OCI-M2 (cell line): Measurements from ENCODE around the gene HPCAL1.

ENCODE experiments used
- DNase-seq: peaks from one replicate; lab custom pipeline; 2025; ENCODE audit not compliant: unreplicated experiment; lab: John Stamatoyannopoulos, UW

The HPCAL1 gene

DNA sequence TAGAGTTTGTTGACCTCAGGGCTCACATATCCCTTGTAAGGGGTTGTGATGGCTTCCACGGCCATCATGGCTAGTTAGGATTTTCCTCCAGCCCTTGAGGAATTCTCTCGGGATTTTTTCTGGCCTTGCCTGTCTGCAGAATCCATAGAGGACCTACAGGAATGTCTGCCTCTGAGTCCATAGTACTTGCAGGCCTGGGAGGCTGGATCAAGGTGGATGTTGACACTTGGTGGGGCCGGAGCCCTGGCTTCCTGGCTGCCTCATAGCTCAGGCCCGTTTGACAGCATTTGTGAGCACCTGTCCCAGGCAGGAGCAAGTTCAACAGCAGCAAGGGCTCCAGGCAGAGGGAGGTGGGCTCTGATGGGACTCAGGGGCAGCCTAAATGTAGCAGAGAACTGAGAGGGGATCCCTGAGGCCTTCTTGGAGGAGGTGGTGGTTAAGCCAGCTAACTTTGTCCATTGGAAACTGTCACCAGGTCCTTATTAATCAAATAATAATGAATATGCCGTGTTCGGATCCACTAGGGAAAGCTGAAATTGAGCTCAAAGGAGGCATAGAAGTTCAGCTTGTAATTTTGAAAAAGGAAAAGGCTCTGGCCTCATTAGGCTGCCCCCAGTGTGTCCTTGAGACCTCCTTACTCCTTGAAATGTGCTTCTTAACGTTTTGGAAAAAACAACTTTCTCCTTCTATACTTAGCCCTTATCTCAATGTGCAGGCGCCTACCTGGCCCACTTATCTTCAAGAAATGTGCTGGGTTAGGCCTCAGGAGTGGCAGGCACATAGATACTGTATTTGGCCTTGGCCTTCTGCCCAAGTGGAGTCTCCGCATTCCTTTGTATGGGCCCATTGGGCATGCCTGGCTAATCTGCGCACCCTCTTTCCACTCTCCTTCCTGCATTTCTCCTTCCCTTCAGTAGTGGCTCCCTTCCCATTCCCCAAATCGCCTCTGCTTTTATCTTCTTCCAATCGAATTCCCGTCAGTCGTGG, 66.9 kb downstream of the HPCAL1 start:
- DNase-seq = no peak

DNA sequence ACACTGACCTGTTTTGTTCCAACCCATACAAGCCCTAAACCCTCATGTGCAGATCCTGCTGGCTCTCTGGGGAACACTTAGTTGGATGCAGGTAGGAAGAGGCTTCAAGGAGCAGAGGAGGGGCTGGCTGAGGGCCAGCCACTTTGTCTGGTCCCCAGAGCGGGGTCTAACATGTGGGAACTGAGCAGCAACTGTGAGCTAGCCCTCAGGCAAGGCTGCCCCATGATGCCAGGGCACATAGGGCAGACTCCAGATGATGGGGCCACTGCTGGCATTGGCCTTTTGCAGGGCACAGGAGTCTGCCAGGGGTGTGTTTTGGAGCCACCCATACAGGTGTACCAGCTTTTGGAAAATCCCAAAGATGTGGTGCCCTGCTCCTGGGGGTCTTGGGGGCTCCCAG, 67.7 kb downstream of the HPCAL1 start:
- no peak for DNase-seq

DNA sequence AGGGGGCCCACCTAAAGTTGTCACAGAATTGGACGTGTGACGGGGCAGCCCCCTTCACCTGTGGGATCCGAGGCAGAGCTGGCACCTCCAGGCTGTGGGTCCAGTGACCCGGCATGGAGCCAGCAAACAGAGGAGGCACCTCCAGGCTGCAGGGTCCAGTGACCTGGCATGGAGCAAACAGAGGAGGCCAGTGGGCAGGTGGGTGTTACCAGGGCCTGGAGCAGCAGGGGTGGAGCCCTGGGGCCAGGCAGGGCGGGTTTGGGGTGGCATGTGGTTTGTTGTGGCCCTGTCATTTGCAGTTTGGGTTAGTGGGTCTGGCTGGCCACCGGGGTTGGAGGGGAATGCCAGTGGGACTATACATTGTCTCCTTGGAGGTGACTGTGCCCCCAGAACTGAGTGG, 68.2 kb downstream of the HPCAL1 start:
- no peak for DNase-seq

DNA sequence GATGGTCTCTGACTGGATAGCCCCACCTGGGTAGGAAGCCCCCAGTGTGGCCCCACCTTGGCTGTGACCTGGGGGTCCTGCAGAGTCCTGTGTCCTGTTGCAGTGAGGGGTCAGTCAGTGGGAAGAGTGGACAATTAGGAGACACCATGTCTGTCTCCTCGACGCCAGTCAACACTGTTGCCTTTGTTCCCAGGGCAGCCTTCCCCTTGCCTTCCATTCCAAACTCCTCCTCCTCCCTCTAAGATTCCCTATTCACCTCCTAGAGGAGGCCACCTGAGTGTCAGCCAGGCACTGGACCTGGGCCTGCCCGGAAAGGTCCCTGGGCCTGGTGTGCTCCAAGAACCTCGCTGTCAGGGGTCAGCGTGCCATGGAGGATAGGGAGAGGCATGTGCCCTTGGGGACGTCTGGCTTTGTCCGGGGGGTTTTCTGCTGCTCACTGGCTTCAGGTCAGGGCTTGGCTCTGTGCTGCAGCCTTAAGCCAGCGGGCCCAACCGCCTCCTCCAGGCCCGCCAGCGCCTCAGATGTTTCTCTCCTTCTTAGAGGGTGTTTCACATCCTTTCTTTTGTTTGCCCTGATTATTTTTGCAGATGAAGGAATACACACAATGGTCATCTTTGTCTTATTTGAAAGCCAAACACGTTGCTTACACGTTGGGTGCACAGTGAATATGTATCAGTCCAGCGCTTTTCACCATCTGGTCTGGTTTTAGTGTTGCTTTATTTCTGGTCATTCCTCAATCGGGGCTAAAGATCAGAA, 68.9 kb downstream of the HPCAL1 start:
- DNase-seq = no peak

DNA sequence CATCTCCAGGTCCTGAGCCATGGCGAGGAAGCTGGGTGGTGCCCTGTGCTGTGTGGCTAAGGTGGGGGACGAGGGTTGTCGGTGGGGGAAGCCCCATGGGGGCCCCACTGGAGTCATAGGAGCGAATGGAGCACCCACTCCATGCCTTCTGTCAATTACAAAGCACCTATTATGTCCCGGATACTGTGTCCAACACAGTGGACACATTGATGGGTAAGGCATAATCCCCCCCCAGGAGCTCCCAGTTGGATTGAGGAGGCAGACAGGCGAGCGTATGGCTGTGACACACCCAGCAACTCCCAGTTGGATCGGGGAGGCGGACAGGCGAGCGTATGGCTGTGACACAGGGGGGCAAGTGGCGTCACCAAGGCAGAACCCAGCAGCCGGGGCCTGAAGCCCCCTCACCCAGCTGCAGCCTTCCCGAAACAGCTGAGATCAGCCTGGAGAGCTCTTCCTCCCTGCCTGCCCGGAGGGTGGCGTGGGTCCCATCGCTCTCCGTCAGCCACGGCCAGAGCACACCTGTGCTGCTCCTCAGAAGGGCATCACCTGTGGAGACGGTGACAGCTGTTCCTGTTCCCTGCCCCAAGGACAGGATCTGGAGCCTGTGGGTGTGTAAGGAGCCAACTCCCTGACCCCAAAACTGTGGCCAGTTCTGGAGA, 69.6 kb downstream of the HPCAL1 start:
- no peak for DNase-seq

DNA sequence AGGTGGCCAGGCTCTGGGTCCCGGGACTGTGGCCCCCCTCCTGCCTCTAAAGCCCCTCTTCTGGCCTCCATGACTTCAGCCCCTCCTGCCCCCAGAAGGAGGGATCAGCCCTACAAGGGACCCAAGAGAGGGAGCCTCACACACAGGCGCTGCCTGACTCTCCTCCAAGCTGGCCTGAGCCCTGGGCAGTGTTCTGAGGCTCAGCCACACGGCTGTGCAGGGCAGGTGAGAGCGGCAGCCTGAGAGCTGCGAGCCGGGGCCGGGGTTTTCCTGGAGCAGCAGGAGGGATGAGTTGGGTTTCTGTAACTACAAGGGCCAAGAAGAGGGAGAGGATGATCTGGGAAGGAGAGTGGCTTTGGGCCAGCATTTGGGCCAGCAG, 70.1 kb downstream of the HPCAL1 start:
- no peak for DNase-seq

DNA sequence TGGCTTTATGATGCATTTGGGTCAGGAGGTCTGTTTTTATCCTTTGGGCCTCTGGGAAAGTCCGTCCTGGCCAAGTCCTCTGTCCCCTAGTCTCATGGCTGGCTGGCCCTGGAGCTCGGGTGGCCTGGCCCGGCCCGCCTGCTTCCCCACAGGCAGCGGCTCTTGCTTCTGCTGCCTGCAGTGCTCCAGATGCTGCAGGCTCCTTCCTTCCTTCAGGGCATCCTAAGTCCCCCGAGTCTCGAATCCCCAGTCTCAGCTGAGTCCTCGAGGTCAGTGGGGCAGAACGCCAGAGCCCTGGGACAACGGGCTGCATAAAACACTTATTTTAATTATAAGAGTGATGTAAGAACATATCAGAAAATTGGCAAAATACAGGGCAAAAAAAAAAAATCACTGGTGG, 71.2 kb downstream of the HPCAL1 start:
- no peak for DNase-seq

DNA sequence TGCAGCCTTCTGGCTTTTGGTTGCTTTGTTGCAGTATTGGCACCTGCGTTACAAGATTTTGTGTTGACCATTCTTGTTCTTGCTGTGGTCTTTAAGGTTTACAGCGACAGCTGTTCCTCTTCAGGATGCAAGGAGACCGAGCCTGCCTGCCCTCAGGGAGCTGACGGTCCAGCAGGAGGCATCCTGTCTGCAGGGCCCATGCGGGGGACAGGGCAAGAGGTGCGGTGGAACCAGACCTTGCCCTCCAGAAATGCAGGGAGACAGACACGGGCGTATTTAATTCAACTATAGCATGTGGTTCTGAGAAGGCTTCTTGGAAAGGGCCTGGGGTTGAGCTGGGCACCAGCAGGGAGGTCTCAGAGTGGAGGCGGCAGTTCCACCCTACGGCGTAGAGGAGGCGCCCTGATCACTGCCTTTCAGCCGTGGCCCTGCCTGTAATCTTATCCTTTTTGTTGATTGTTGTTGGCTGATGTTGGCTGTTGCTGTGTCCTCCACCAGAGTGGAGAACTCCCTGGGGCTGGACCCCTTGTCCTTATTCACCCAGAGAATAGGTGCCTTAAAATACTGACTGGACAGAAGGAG, 71.7 kb downstream of the HPCAL1 start:
- DNase-seq = no peak

DNA sequence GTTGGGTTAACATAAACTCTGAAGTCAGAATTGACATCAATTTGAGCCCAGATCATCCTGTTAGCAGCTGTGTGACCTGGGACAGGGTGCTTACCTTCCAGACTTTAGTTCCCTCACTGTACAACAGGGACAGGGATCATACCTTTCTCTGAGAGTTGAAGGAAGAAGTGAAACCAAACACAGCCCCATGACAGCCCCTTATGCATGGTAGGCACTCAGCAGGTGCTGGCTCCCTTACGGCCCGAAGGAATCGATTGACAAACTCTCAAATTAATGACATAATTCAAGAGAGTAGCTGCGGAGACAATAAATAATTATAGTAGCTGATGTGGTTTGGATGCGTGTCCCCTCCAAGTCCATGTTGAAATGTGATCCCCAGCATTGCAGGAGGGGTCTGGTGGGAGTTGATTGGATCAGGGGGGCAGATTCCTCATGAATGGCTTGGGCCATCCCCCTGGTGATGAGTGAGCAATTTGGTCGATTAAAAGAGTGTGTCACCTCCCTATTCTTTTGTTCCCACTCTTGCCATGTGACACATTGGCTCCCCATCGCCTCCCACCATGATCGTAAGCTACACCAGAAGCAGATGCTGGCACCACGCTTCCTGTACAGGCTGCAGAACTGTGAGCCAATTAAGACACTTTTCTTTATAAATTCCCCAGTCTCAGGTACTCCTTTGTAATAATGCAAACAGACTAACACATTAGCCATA, 73.0 kb downstream of the HPCAL1 start:
- DNase-seq = no peak

DNA sequence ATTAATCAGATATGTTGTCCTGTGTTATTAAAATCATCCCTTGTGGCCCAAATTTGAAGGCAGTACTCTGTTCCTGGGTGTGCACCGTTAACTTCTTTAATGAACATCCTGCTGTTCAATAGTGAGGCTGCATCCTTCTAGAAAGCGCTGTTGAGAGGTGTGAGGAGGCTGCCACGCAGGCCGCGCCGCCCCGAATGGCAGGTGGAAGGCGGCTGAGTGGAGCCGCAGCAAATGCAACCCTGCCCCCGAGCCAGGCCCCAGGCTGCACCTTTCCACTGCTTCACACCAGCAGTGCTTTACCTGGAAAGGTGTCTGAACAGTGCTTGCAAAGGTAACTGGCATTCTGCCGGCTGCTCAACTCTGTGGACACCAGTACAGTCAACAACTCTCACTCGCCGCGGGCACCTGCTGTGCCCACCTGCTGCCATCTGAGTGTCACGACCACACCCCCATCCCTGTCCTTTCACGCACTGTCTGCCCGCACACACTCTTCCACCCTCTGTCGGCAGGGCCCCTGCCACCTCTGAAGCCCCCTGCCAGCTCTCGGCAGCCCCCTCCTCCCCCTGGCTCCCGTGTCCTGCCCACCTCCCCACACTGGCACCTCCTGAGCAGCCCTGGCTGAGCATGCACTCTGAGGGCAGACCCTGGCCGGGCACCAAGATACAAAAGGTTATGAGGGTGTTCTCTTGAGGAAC, 74.5 kb downstream of the HPCAL1 start:
- DNase-seq = no peak

DNA sequence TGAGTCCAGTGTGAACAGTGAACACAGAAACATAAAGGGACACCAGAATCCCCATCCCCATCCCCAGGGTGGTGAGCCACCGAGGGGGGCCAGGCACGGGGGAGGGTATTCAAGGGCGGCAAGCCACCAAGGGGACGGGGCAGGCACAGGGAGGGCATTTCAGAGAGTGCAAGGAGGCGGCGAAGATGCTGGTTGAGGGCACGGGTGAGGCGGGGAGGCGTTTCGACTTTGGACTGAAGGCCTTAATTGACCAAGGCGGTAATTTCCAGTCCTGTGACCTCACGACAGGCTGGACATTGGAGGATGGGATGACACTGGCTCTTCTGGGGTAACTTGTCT, 75.0 kb downstream of the HPCAL1 start:
- DNase-seq = no peak

DNA sequence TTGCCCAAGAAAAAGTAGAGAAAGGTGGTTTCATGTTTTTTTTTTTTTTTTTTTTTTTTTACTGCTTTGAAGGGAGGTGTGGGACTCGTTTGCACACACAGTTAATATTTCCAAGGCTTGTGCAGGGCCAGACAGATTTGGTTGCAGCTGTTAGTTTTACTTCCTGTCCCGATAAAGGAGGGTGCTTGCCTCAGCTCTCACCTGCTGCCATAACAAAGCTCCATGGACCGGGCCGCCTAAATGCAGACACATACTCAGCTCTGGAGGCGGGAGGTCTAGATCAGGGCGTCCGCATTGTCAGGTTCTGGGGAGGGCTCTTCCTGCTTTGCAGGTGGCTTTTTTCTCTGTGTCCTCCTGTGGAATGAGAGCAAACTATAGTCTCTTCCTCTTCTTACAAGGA, 75.5 kb downstream of the HPCAL1 start:
- no peak for DNase-seq

DNA sequence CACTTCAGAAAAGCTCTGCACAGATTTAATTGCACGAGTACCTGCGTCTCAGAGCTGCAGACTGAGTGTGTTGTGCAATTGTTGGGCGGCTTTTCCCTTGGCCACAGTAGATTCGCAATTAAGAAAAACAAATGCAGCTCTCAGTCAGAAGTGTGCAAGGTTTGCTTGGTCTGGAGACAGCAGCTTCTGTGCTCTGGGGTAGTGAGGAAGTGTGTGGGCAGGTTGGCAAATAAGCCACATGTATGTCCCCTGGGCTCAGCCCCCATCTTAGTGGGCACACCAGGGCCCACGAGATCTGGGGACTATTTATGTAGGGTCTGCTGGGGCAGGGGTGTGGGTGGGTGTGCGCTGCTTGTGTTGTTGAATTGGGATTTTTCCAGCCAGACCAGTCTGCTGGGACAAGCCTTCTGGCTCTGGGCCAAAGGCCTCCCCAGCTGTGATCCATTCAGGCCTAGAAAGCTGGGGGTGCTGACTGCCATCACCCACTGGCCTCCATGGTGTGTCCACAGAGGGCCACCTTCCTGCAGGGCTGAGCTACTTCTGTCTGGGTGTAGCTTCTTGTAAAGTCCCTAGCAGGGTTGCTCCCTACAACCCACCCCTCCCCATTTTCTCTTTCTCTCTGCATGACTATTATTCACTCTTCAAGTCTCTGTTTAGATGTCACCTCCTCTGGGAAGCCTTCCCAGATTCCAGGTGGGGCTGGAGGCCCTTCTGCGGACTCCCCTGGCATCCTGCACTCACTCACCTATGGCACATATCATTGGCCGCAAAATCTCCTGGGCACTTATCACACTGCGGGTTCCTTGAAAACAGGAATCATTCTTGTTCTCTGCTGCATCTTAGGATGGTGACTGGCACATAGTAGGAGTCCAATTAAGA, 77.6 kb downstream of the HPCAL1 start:
- DNase-seq = no peak

DNA sequence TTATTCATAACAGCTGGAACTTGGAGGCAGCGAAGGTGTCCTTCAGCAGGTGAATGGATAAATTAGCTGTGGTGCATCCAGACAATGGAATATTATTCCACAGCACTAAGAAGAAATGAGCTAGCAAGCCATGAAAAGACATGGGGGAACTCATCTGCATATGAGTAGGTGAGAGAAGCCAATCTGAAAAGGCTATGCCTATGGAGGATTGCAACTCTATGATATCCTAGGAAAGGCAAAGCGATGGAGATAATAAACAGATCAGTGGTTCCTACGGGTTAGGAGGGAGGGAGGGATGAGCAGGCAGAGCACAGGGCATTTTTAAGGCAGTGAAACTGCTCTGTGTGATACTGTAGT, 79.3 kb downstream of the HPCAL1 start:
- no peak for DNase-seq

DNA sequence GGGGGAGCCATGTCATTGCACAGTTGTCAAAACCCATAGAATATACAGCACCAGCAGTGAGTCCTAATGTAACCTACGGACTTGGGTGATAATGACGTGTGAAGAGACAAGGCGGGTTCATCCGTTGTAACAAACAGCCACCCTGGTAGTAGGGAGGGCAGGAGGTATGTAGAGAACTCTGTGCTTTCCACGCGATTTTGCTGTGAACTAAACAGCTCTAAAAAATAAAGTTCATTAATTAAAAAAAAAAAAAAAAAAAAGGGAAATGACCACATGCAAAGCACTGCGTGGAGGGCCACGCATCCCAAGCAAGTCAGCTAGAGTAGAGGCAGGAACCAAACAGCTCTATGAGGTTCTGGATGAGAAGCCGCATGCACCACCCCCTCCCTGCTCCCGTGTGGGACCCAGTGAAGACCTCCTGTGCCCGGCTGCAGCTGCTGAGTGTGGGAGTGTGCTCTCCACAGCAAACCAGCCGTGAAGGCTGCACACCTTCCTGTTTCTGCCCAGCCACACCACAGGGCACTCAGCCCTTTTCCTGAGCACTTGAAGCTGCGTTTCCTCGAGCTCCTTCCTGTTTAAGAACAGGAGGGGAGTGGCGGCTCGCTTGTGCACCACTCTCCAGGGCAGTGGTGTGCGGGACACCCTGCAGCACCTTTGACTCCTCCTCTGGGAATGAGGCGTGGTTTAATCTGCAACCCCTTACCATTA, 79.8 kb downstream of the HPCAL1 start:
- no peak for DNase-seq

DNA sequence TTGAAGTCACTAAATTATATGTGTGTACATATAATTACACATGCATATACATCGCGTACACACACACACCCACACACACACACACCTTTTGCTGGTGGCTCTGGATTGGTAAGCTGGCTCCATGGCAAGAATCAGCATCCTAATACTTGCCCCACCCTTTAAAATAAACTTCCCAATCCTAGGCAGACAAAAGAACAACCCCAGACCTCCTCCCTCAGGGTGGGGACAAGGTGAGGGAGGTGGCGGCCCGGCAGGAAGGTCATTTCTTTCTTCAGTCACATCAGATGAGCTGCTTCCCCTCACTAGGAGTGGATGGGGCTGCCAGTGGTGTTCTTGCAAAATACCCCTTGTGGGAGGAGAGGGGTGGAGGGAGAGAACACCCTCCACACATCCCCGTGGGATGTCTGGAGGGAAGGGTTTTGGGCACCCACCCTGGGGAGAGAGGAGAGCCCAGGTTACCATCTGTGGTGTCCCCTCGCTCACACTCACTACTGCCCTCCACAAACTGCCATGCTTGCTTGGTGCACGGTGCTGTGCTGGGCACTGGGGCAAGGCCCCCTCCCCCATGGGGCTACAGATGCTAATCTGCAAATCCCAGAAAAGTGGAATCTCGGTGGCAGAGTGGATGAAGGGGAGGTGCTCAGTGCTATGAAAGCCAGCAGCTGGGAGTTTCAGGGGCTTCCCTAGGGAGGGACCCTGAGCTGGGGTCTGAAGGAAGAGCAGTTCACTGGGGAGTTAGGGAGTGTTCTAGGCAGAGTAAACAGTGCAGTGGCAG, 81.4 kb downstream of the HPCAL1 start:
- DNase-seq = no peak

DNA sequence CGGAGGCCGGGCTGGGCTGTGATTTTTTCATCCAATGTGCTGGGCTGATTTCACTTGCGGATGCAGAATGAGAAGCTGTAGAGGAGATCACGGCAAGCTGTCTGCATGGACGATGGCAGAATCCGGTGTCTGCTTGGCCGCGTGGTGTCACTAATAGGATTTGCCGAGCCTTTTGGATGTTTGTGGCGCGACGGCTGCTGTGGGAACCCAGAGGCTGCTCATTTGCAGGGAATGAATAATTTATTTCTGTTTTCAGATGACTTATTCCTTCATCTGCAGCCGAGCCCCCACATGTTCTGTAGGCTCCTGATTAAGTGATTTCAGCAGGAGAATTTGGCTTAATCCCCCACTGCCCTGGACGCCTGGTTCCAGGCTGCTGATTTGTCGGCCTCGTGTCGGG, 82.8 kb downstream of the HPCAL1 start:
- DNase-seq = no peak
